ENCODE results near the gene MAP3K5.
"Not testable (repeated sequence)": the region's sequence is repeated elsewhere in the genome, so short reads cannot be mapped to it uniquely, and the experiment has no call there.

MAP3K5 gene

GRCh38 chr6:136773473-136773796 lies 18.8 kb downstream of the MAP3K5 start:
- no peak for DNase-seq (ENCODE audit: low read depth, low spot score)

DNA sequence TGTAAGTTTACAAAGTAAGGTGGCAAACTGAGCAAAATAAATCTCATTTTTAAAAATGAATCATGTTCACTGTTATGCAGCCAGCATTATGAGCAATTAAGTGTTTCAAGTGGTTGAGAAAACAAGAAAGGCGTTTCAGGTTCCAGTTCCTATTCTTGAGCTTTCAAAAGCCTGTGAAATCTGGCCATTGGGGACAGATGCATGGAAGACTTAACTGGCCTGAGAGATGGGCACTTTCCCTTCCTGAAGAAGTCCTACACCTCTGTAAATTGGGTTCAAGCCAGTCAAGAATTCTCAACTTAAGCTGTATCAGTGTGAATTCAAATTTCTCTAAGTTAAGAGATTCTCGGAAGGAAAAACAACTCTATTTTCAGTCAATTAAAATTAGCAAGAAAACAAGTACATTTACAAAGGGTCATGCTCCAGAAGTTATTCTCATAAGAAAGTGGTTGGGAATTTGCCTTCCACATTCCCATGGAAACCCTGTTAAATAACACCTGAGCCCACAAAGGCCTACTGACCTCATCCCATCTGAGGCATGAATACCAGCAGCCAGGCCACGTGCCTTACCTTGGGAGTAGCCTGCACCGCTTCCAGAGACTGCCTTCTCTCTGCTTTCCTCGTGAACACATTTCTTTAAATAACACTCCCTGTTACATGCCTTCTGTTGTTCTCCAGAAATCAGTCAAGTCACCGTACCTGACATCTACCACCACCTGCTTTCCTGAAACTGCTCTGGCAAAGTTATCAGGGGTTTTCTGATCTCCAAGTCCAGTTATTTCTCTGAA lies 19.4 kb downstream of the MAP3K5 start:
- DNase-seq (ENCODE audit: low read depth, low spot score): no peak

GRCh38 chr6:136771306-136771705 lies 21.0 kb downstream of the MAP3K5 start:
- no peak for DNase-seq (ENCODE audit: low read depth, low spot score)

- DNase-seq (ENCODE audit: low read depth, low spot score): no peak
Measured at GRCh38 chr6:136769759-136770158, 22.5 kb downstream of the MAP3K5 start.

- no peak for DNase-seq (ENCODE audit: low read depth, low spot score)
Measured at GRCh38 chr6:136769124-136769523, 23.2 kb downstream of the MAP3K5 start.

- DNase-seq (ENCODE audit: low read depth, low spot score): no peak
Measured at GRCh38 chr6:136767570-136768309, 24.5 kb downstream of the MAP3K5 start.

DNA sequence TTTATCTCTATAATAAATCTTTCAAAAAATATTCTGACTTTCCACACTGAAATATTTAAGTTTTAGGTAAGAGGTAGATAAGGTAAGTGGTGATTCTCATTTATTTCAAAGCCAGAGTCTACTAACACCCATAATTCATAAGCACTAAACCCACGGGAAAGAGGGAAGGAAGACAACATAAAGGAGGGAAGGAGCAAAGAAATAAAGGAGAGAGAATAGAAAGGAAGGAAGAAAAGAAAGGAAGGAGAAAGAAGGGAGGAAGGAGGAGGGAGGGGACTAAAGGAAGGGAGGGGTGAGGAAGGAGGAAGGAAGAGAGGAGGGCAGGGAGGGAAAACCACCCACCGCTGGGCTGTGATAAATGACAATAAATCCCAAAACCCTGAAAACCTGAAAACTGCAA lies 25.2 kb downstream of the MAP3K5 start:
- DNase-seq (ENCODE audit: low read depth, low spot score): no peak

DNA sequence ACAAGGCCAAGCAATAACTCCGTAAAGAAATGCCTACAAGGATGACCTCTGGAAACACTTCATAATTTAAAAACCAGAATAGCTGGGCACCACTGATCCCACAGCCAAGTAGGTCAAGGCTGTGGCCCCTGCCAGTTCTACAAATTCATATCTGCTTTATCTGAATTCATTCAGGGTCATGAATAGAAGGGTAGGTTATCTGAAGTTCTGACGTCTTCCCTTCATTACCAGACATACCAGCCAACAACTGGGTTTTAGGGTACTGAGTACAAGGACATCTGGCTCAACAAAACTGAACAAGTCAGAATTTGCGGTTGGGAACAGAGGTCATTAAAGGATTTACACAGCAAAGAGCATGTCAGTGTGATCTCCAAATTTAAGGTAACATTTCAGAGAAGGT lies 26.0 kb downstream of the MAP3K5 start:
- DNase-seq (ENCODE audit: low read depth, low spot score): no peak

DNA sequence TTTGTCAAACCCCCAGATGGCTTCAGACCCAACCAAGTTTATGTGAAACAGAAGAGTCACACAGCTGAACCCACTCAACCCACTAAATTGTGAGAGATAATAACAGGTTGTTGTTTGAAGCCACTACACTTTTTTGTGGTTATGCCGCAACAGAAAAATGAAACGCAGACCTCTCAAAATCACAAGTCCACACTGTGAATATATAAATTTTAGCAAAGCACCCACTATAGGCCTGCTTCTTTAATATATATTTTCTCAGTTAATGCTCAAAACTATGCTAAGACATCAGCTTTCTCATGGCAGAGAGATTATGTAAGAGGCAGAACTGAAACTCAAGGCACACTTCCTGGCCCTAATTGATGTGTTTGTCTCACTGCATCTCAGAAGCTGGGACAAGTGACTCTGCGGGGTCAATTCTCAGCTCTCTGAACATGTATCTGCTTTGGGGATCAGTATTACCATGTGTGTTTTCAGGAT lies 27.7 kb downstream of the MAP3K5 start:
- DNase-seq (ENCODE audit: low read depth, low spot score): no peak

DNA sequence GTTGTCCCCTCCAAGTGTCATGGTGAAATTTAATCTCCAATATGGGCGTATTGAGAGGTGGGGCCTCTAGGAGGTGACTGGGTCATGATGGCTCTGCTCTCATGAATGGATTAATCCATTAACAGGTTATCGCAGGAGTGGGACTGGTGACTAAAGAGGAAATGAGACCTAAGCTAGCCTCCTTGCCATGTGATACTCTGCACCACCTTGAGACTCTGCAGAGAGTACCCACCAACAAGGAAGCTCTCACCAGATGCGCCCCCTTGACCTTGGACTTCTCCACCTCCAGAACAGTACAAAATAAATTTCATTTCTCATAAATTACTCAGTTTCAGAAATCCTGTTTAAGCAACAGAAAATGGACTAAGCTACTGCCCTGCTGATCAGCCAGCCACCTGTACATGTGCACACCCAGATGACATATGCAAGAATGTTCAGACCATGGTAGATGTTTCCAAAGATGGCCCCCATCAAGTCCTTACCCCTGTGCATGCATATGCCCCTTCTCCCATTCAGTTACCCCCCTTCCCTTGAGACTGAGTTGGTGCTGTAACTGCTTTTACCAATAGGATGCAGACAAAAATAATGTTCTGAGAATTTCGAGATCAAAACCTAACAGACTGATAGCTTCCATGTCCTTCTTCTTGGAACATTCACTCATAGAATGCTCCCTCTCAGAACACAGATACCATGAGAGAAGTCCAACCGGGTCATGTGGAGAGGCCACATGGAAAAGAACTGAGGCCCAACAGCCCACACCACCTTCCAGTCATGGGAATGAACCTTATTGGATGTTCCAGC lies 28.4 kb downstream of the MAP3K5 start:
- no peak for DNase-seq (ENCODE audit: low read depth, low spot score)

GRCh38 chr6:136763255-136763654 lies 29.0 kb downstream of the MAP3K5 start:
- DNase-seq (ENCODE audit: low read depth, low spot score): no peak

- DNase-seq (ENCODE audit: low read depth, low spot score): no peak
Measured at GRCh38 chr6:136762022-136762975, 30.0 kb downstream of the MAP3K5 start.

- no peak for DNase-seq (ENCODE audit: low read depth, low spot score)
Measured at GRCh38 chr6:136761227-136761922, 30.9 kb downstream of the MAP3K5 start.

GRCh38 chr6:136760781-136761180 lies 31.5 kb downstream of the MAP3K5 start:
- DNase-seq (ENCODE audit: low read depth, low spot score): not testable (repeated sequence)

GRCh38 chr6:136757150-136757549 lies 35.1 kb downstream of the MAP3K5 start:
- no peak for DNase-seq (ENCODE audit: low read depth, low spot score)

DNA sequence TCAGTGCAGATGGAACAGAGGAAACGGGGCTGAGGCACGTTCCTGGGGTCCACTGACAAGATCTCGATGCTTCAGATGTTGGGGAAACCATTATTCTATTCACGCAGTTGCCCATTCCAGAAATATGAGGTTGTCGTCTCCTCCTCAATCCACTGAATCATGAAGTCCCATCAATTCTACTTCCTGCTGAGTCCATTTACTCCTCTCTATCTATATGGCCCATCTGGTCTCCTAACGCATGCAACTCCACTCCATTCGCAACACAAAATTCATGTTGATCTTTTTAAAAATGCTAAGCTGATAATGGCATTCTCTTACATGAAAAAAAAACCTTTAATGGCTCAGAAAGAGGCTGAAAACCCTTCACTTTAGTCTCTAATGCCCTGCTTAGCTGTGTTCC lies 37.5 kb downstream of the MAP3K5 start:
- no peak for DNase-seq (ENCODE audit: low read depth, low spot score)

DNA sequence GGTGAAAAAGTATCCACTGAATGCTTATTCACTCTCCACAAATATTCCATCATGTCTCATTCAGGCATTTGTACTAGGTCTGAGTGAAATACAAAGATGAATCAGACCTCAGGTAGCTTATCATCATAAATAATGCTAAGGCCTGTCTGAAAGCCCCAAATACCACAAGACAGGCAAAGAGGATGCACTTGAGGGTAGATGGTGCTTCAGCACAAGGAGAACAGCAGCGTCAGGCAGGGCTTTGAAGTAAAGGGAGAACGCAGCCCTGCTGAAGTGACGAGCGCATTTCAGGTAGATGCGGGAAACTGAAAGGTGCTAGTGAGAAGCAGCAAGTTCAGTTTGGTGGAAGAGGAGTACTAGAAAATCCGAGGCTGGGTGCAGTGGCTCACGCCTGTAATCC lies 38.7 kb downstream of the MAP3K5 start:
- no peak for DNase-seq (ENCODE audit: low read depth, low spot score)

DNA sequence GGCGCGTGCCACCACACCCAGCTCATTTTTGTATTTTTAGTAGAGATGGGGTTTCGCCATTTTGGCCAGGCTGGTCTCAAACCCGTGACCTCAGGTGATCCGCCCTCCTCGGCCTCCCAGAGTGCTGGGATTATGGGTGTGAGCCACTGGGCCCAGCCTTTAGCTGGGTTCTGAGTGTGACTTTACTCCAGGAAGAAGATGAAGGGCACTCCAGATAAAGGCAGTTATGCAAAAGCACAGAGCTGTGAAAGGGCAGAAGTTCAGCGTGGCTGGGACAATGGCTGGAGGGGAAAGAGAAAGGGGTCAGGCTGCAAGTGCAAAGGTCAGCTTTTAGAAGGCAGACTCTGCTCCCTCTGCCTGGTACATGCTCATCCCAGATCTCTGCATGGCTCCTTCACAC lies 39.7 kb downstream of the MAP3K5 start:
- DNase-seq (ENCODE audit: low read depth, low spot score): no peak

DNA sequence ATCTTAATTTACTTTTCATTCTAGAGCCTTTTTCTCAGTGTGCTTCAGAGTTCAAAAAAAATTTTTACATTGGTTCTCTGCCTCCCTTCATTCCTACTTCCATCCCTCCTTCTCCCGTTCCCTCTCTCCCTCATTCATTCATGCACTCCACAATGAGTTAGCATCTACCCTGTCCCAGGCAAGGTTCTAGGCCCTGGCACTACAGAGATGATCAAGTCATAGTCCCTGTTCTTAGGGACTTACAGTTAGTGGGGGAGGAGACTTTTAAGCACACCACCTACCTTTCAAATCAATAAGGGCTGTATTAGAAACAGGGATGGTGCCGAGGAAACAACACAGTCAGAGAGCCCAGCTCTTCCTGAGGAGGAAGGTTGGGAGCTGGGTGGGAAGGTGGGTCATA lies 40.3 kb downstream of the MAP3K5 start:
- no peak for DNase-seq (ENCODE audit: low read depth, low spot score)

DNA sequence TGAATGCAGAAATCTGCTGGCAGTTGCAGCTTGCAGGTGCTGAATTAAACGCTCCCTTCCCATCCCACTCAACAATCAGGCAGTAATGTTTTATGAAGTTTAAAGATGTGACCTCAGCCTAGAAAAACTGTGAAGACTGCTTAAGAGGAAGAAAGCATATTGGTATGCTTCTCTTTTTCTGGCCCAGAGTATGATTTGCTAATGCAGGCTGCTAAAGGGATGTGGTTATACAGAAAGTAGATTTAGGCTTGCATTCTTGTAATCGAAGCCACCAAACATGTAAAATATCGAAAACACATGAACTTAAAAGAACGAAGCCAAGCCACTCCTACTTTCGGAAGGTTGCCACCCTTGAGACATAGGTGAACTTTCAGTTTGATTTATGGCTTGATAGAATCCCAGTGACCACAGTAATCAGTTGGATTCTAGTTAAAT lies 40.7 kb downstream of the MAP3K5 start:
- no peak for DNase-seq (ENCODE audit: low read depth, low spot score)
